Measurements from ENCODE around the gene PAOX.
"Not testable (repeated sequence)": the region's sequence is repeated elsewhere in the genome, so short reads cannot be mapped to it uniquely, and the experiment has no call there.

The PAOX gene

DNA sequence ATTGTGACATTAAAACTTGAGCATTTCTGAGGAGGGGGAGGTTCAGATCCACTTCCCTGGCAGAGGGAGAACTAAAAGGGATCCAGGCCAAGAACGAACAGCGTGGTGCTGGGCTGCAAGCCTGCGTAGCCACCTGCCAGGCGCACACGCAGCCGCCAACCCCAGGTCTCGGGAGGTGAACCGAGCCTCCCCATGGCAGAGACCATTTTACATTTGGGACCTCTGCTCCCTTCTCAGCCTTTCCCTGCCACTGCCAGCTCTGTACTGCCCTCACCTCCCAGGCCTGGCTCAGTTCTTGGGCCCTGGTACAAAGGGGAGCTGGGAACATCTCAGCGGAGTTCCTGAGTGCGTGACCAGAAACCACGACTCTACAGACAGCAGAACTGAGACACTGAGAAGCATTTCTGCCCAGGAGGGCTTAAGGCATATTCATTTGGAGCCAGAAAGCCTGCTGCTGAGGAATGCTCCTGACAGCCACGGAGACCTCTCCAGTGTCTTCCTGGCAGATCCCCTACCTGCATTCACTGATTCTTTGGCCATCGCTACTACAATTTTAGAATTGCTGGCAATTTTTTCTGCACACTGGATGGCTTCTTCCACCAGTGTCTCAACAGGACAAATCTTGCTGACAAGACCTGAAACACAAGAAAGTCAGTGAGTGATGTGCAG, 13.5 kb upstream of the PAOX start:
- no peak for DNase-seq

DNA sequence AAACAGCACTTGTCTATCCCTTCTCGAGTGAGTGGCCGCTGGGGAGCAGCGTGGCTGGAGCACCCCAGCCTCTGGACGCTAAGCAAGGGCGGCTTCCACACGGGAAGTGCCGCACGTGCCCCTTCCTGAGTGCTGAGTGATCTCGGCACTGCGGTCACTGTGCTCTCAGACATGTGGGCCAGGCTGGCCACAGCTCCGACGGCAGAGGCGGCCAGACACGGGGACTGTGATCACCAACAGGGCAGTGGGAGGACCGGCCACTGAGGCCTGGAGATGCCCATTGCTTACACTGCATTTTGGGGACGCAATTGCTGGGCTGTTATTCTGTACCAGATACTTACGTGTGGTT, 13.0 kb upstream of the PAOX start:
- DNase-seq: no peak

DNA sequence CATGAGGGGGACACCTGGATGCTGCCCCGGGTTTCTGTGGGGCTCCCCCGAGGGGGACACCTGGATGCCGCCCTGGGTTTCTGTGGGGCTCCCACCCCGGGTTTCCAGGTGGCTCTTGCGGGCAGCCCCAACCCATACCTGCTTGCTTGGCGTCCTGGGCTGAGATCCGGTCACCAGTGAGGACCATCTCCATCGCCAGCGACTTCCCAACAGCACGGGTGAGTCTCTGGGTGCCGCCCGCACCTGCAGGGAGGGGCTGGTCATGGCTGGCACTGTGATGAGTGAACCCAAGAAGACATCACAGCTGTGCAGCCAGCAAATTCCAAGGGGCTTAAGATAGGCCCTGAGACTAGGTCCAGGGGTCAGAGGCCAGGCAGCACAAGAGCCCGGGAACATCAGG, 12.3 kb upstream of the PAOX start:
- DNase-seq: no peak

DNA sequence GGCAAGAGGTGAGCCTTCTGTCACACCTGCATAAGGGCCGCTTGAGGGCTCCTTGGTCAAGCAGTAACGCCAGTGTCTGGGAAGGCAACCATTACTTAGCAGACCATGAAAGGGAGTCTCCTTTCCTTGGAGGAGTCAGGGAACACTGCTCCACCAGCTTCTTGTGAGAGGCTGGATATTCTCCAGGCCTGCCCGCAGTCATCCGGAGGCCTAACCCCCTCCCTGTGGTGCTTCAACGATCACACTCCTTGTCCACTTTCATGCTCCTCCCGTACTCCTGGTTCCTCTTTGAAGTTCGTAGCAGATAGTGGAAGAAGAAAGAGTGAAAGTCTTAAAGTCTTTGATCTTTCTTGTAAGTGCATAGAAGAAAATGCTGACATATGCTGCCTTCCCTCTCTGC, 11.6 kb upstream of the PAOX start:
- not testable (repeated sequence) for DNase-seq

DNA sequence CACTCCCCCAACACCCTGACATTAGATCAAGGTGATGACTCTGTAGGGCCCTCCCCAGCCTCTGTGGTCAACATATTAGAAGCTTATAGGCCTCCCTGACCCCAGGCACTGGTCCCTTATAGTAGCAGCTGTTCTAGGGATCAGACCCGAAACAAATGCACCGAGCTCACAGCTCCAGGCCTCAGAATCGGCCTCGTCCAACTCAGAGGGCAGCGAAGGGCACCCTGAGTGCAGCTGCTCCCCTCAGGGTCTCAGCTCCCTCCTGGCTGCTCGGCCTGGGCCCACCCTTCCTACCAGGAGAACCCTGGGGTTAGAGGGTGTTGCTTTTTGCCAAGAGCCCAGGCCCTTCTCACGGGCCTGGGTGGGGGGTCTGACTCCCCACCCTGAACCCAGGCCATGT, 10.9 kb upstream of the PAOX start:
- no peak for DNase-seq

DNA sequence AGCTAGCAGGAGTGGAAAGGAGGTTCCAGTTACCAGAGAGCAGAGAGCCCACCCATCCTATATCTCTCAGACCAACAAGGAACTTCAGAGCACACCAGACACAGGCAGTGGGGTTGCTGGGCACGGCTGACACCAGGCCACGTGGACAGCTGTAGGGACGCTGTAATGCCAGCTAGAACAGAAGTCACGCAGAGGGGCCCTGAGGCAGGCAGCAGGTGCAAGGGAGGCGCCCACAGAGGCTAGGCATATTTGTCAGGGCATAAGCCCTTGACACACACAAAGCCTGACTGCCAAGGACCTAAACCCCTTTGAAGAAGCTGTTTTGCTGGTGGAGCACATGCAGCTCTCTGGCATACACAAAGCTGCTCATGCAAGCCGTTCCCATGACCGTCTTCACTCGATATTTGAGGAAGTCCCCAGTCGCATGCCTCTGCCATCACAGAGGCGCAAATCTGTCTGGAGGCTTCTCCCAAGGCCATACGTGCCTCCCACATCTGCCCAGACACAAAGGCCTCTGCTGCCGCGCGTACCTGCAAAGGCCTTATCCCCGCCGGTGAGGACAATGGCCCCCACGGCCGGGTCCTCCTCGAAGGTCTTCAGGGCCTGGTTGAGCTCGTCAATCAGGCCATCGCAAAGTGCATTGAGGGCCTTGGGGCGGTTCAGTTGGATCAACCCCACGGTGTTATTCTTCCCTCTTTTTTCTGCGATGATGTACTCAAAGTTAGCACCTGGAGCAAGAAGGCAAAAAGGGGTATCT, 8.9 kb upstream of the PAOX start:
- DNase-seq: no peak

DNA sequence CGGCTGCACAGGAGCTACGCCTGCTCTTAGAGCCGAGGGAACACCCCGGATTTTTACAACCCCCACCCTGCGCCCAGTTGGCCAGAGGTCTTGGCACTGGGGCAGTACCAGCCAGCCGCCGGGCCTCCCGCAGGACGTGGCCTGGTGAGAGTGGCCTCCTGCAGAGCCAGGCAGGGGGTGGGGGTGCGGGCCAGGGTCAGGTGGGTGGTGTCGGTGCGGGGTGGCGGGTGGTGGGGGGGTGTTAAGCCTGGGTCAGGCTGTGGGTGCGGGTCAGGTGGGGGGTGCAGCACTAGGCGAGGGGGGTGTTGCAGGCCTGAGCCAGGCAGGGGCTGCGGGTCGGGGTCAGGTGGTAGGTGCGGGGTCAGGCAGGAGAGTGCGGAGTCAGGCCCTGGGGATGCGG, 6.6 kb upstream of the PAOX start:
- no peak for DNase-seq

DNA sequence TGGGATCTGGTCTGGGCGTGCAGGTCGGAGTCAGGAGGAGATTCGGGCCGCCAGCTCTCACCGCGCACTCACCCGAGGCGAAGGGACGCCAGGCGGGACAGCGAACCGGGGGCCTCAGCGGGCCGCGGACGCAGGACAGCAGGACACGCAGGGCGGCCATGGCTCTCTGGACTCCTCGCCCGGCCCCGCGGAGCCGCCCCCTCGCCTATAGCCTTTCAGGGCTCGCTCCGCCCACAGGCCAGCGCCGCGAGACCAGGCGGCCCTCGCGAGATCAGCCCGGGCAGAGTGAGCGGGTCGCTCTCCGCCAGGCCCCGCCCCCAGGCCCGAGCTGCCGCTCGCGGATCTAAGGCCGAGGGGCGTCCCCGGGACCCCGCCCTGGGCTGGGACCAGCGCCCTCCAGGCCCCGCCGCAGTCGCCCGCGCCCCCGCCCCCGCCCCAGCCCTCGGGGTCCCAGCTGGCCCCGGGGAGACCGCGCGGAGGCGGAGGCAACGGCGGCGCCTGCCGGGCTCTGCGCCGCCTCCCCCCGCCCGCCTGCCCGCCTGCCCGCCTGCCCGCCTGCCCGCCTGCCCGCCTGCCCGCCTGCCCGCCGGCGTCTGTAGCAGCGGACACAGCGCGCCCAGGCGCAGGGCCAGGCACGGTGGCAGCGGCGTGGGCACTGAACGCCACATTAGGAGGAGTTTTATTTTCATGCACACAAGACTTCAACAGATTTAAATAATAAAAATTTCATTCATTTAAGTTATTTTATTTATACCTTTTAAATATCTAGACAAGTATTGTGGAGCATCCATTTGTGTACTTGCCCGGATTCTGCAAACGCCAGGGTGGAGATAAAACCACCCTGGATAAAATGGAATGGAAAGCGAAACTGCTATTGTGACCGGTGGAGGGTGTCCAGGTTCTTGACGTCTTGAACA, 5.6 kb upstream of the PAOX start, which contains the start of gene ECHS1:
Gene ECHS1, minus strand, starts transcription at position 181 of the 917 bp plus-strand sequence. Its CDS starts 21 bp downstream, at position 160.
- peak; percentile 96 for DNase-seq

DNA sequence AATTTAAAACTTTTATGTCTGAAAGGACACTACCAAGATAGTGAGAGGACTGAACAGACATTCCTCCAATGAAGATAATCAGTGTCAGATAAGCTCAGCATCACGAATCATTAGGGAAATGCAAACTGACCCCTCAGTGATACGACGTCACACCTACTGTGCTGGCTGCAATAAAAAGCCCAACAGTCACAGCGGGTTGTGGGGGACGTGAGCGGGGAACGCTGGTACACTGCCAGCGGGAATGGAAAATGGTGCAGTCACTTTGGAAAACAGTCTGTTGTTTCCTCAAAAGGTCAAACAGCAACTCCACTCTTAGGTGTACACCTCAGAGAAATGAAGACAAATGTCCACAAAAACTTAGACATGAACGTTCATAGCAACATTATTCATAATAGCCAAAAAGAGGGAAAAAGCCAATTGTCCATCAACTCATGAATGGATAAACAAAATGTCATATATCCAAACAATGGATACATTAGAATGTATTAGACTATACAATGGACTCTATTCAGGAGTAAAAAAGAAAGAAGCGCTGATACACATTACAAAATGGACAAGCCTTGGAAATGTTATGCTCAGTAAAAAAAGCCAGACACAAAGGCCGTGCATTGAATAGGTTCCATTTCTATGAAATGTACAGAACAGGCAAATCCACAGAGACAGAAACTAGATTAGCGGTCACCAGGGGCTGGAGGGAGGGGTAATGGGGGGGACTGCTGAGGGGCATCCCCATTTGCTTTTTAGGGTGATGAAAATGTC, 3.5 kb upstream of the PAOX start:
- DNase-seq: no peak

DNA sequence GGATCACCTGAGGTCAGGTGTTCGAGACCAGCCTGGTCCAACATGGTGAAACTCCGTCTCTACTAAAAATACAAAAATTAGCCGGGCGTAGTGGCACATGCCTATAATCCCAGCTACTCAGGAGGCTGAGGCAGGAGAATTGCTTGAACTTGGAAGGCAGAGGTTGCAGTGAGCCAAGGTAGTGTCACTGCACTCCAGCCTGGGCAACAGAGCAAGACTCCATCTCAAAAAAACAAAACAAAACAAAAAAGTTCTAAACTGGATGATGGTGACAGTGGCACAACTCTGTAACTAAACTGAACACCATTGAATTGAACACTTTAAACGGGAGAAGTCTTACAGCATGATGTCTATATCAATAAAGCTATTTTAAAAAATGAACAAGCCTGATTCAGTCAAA, 2.9 kb upstream of the PAOX start:
- not testable (repeated sequence) for DNase-seq

DNA sequence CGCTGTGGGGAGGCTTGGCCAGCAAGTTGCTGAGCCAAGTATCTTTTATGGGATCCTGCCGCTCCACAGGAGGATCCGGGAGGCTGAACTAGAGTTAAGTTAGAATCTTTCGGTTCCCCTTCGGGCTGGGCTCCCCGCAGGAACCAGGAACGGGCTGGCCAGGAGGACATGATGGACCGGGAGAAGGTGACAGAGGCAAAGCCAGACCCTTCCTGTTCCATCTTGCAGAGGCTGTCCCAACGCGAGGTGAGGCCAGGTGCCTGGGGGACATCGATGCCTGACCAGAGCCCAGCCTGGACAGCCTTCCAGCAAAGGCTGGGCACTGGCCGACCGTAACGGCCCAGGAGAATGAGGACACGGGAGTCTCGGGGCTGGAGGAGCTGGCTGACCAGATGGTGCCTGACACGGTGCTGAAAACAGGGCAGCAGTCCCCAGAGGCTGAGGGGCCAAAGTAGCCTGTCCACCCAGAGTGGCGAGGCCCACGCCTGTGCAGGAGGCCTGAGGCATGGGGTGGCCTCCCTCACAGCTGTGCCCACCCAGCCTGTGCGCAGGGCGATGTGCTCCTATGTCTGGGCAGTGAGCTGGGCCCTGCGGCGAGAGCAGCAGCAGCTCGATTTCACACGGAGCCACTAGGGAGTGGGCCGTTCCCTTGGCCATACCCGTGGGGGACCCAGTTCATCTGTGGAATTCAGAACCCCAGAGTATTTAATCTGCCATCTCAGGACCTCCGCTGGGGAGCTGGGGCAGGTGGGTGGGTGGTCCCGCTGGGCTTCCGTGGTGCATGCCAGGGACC, 1.8 kb upstream of the PAOX start:
- DNase-seq: no peak

DNA sequence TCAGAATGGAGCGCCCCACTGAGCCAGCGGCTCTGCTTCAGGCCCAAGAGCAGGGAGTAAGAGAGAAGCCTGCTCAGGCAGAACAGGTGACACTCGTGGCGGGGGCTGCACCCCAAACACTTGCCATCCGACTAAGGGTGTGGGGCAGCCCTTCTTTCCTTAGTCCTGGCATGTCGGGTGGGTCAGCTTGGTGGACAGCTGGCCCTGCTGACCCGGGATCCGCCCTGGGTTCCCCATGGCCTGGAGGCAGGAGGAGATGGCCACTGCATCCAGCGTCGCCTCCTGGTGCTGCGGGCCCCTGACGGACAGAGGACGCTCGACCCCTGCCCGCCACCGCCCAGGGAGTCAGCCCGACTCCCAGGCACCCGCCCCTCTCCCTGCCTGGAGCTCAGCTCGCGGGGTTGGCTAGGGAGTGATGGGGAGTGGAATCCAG, 1.2 kb upstream of the PAOX start:
- DNase-seq: no peak

DNA sequence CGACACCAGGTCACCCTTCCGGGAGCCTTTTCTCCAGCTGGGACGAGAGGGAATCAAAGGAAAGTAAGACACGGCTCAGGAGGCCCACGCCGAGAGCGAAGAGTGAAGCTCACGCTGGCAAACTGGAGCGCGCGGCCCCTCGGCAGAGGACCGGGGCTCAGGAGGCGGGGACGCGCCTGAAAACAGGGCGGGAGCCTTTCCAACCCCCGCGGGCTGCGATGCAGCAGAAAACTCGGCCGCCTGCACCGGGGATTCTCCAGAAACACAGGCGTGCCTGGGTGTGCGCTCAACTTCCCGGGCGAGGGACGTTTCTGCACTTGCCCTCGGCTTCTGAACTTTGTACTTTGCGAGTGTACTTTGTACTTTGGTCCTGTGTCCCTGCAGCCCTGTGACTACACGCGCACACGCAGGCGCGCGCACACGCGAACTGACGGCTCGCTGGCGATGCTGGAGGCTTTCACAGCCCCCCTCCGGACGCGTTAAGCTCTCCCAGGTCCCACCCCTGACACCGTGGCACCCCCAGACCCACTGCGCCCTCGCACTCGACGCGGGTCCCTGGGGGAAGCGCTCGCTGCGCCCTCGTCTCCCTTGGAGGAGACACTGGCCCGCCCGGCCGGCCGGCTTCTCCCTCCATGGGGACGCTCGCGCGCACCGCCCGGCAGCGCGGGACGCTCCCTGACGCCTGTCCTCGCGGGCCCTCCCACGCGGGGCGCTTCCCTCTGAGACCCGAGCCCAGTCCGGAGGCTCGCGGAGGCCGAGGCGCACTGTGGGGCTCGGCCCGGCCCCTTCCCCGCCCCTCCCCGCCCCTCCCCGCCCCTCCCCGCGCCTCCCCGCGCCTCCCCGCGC, 588 bp upstream of the PAOX start:
- DNase-seq: peak; percentile 83

DNA sequence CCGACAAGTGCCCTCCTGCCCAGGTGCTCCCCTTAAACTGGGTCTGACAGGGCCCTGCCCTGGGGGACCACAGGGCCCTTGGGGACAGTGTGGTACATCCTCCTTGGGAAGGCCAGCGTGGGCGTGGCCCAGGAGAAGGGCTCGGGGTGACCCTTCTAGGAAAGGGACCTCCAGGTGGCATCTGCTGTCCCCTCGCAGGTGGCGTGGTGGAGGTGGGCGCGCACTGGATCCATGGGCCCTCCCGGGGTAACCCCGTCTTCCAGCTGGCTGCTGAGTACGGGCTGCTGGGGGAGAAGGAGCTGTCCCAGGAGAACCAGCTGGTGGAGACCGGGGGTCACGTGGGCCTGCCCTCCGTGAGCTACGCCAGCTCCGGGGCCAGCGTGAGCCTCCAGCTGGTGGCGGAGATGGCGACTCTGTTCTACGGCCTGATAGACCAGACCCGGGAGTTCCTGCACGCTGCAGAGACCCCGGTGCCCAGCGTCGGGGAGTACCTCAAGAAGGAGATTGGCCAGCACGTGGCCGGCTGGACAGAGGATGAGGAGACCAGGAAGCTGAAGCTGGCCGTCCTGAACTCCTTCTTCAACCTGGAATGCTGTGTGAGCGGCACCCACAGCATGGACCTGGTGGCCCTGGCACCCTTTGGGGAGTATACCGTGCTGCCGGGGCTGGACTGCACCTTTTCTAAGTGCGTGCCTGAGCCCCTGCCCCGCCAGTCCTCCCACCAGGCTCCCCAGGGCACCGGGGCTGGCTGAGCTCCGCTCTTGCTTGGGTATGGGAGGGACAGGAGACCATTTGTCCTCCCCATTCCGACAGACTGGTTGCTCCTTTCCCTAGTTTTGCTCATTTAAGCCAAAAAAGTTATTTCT, 972 bp downstream of the PAOX start:
- DNase-seq: no peak

DNA sequence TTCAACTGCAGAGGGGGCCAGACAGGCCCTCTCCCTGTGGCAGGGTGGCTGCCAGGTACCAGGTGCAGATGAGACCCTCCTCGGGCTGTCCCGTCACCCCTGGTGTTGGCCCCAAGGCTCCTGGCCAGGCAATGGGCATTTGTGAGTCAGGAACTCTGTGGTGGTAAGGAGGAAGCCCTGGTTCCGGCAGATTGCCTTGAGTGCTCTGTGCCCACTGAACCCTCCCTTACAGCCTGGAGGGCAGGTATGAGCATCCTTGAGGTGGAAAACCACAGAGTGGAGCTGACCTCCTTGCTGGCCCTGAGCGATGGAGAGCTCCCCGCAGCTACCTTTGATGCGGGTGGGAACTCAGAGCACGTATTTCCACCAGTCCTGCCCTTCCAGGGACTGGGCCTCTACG, 2.0 kb downstream of the PAOX start:
- DNase-seq: no peak

DNA sequence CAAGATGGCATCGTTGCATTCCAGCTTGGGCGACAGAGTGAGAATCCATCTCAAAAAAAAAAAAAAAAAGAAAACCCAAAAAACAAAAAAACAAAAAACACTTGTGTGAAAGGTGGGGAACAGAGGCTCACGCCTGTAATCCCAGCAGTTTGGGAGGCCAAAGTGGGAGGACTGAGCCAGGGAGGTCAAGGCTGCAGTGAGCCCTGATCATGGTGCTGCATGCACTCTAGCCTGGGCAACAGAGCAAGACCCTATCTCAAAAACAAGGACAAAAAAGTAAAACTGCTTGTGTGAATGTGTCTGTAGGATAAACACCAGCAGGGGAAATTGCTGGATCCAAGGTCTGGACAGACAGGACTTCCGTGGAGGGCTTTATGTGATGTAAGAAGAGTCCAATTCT, 4.5 kb downstream of the PAOX start:
- no peak for DNase-seq

DNA sequence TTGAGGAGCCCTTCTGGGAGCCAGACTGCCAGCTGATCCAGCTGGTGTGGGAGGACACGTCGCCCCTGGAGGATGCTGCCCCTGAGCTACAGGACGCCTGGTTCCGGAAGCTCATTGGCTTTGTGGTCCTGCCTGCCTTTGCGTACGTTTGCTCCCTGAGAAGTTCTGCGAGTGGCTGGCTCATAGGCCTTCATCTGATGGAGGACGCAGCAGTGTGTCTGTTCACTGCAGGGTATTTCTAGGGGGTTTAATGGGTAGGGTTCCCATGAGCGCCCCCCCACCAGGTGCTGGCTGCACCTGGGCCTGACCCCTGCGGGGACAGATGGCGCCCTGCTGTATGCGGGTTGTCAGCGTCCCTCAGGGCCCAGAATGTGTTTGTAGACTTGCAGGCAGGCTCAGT, 5.0 kb downstream of the PAOX start:
- no peak for DNase-seq

DNA sequence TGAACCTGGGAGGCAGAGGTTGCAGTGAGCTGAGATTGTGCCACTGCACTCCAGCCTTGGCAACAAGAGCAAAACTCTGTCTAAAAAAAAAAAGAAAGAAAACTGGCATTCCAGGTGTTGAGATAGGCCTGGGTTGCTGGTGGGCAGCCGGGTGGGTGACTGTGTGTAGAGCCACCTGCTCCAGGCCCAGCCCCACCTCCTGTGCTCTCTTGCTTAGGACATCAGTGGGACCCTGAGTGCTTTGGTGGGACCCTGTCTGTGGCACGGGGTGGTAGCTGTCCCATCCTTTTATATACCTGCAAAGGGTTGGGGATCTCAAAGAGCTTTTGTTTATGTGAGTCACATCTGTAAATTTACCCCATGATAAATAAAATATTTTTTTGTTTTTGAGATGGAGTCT, 6.2 kb downstream of the PAOX start:
- no peak for DNase-seq

DNA sequence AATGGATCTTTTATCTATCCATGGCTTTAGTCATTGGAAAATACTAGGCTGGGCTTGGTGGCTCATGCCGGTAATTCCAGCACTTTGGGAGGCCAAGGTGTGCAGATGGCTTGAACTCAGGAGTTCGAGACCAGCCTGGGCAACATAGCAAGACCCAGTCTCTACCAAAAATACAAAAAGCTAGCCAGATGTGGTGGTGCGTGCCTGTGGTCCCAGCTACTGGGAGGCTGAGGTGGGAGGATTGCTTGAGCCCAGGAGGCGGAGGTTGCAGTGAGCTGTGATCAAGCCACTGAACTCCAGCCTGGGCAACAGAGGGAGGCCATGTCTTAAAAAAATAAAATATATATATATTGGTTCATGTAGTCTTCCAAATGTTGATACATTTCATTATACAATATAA, 7.9 kb downstream of the PAOX start:
- not testable (repeated sequence) for DNase-seq

All from activated CD8-positive, alpha-beta memory T cell treated with anti-CD3 and anti-CD28 coated beads, Interleukin-2, amount 50 U/mL, for 48 hours (primary cell).